Sigmoid colon (tissue), 4 donors: ENCODE results near the gene TKT.

Experiments used
- EP300 ChIP-seq, 4 donors: sonication (generic); formaldehyde crosslinking; IDR thresholded peaks; one replicate each; pipeline ENCODE4 v1.6.1; 2017; ENCODE audit warnings: antibody characterized with exemption in 4 of 4
- POLR2A ChIP-seq, 2 donors: fragments of 450-650 bp; IDR thresholded peaks; one replicate each; pipeline ENCODE4 v1.6.1; 2016; ENCODE audit warnings: antibody characterized with exemption in 2 of 2, mild to moderate bottlenecking in 2 of 2, moderate library complexity in 2 of 2
- TF ChIP-seq, protein P1 (sequence below), 4 experiments: fragments of 450-650 bp in 3 of 4; fragments of 200-600 bp in 1 of 4; IDR thresholded peaks; one replicate each; pipeline ENCODE4 v1.5.1; 2016 to 2019; ENCODE audit warnings: antibody characterized with exemption in 4 of 4, mild to moderate bottlenecking in 3 of 4, moderate library complexity in 2 of 4

DNA sequence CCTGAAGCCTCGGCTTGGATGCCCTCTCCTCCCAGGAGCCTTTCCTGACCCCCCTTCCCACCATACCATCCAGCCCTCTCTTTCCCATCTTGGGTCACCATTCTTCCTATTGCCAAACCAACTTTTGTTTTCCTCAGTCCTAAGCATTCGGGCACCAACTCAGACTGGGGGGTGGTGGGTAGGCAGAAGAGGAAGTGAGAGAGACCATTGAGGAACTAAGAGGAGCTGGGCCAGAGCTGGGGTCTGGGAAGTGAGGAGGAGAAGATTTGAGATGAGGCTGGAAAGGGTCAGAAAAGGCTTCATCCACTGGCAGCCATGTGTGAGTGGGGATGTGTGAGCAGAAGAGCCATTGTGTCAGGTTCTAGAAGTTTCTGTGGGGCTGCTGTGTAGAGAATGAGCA lies 37.7 kb downstream of the TKT start:
- TF ChIP-seq, protein P1, sequence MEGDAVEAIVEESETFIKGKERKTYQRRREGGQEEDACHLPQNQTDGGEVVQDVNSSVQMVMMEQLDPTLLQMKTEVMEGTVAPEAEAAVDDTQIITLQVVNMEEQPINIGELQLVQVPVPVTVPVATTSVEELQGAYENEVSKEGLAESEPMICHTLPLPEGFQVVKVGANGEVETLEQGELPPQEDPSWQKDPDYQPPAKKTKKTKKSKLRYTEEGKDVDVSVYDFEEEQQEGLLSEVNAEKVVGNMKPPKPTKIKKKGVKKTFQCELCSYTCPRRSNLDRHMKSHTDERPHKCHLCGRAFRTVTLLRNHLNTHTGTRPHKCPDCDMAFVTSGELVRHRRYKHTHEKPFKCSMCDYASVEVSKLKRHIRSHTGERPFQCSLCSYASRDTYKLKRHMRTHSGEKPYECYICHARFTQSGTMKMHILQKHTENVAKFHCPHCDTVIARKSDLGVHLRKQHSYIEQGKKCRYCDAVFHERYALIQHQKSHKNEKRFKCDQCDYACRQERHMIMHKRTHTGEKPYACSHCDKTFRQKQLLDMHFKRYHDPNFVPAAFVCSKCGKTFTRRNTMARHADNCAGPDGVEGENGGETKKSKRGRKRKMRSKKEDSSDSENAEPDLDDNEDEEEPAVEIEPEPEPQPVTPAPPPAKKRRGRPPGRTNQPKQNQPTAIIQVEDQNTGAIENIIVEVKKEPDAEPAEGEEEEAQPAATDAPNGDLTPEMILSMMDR (IDR thresholded peaks at IDR 0.05), result no peak
- TF ChIP-seq POLR2A (IDR thresholded peaks at IDR 0.05) (no peak), EP300 (IDR thresholded peaks at IDR 0.05) (no peak)
